ENCODE results near the gene FOXK2.

DNA sequence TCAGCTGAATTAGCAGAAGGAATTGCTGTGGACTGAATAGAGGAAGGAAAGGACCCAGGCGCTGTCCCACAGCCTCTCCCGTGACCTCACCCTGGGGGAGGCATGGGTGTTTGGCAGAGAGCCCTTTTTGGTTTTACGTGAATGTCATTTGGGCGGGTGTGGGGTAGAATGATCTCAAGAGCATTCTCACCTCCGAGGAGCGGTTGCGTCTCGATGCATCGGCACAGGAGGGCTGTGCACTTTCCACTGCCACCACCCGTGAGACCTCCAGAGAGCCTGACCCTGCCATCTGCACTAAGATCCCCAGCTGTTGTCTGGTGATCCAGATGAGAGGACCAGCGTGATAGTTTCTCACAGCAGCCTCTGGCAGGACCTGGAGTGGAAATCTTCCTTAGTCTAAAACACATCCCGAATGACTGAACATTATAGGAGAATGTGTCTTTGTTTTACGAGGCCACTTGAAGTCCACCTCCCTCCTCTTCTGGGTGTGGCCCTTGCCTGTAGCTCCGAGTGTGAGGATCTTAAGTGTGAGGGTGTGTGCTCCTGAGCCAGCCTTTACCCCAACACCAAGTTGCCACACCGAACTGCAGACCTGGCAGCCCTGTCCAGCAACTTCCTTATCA lies 29.3 kb downstream of the FOXK2 start:
- TF ChIP-seq, protein P1, sequence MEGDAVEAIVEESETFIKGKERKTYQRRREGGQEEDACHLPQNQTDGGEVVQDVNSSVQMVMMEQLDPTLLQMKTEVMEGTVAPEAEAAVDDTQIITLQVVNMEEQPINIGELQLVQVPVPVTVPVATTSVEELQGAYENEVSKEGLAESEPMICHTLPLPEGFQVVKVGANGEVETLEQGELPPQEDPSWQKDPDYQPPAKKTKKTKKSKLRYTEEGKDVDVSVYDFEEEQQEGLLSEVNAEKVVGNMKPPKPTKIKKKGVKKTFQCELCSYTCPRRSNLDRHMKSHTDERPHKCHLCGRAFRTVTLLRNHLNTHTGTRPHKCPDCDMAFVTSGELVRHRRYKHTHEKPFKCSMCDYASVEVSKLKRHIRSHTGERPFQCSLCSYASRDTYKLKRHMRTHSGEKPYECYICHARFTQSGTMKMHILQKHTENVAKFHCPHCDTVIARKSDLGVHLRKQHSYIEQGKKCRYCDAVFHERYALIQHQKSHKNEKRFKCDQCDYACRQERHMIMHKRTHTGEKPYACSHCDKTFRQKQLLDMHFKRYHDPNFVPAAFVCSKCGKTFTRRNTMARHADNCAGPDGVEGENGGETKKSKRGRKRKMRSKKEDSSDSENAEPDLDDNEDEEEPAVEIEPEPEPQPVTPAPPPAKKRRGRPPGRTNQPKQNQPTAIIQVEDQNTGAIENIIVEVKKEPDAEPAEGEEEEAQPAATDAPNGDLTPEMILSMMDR (IDR thresholded peaks at IDR 0.05) = no peak
- TF ChIP-seq POLR2A (IDR thresholded peaks at IDR 0.05) = no peak

Data from uterus (tissue), 2 donors.